Ovary (tissue), 9 donors: ENCODE results near the gene BUB3. TPM values are rescaled to one million over a fixed set of nuclear protein-coding genes. Genes with fewer than 3 reads are reported as not detected.

Experiments
- DNase-seq, 5 donors: peaks; one replicate each; pipeline ENCODE4 v3.0.0-alpha.2; 2019 to 2020
- H3K27ac ChIP-seq, 2 donors: fragments of 200-600 bp; one replicate each; pipeline versions ENCODE4 v1.5.1 to v1.8.0; 2019 to 2022
- H3K27me3 ChIP-seq: fragments of 200-600 bp; one replicate; pipeline ENCODE4 v1.8.0; 2022
- H3K36me3 ChIP-seq: fragments of 200-600 bp; sonication (generic); one replicate; pipeline ENCODE4 v1.5.1; 2019
- H3K4me1 ChIP-seq: one replicate; pipeline ENCODE4 v1.8.1; 2013; ENCODE audit warnings: mild to moderate bottlenecking, moderate library complexity; ENCODE audit not compliant: insufficient read depth
- H3K4me3 ChIP-seq: fragments of 200-600 bp; sonication (generic); one replicate; pipeline ENCODE4 v1.5.1; 2017
- H3K9me3 ChIP-seq, 2 donors: fragments of 200-600 bp in 1 of 2; sonication (generic) in 1 of 2; one replicate each; pipeline versions ENCODE4 v1.5.1 to v1.8.1; 2013 to 2019; ENCODE audit warnings: mild to moderate bottlenecking in 1 of 2, moderate library complexity in 1 of 2
- CTCF ChIP-seq, 3 donors: fragments of 450-650 bp in 2 of 3; fragments of 200-600 bp in 1 of 3; IDR thresholded peaks; one replicate each; pipeline versions ENCODE4 v1.5.1 to v1.8.0; 2016 to 2022; ENCODE audit warnings: antibody characterized with exemption in 3 of 3, mild to moderate bottlenecking in 1 of 3
- EP300 ChIP-seq: sonication (generic); formaldehyde crosslinking; IDR thresholded peaks from one replicate; pipeline ENCODE4 v1.6.1; 2017; ENCODE audit warnings: antibody characterized with exemption
- POLR2A ChIP-seq: fragments of 450-650 bp; IDR thresholded peaks from one replicate; pipeline ENCODE4 v1.6.1; 2017; ENCODE audit warnings: antibody characterized with exemption, mild to moderate bottlenecking, moderate library complexity
- WGBS, 3 donors: extraction: QIAGEN DNeasy Blood & Tissue Kit in 1 of 3; methylation state at CpG; one replicate each; pipeline versions ENCODE4 v1.1.5 to v1.1.7; 2013 to 2017; 5-methylcytosine and 5-hydroxymethylcytosine counted together
- intact Hi-C, 4 donors: fragments of 100-400 bp; cut with DNase I; formaldehyde crosslinking; loops; one replicate each; pipeline versions ENCODE4 v1.11.0 to v1.15.1; 2022 to 2023
- polyA plus RNA-seq, 2 donors: library from polyadenylated mRNA; stranded (reverse); fragments of 200-250 nt in 1 of 2; fragments of 350-450 nt in 1 of 2; fragmentation: Illumina TruSeq in 1 of 2; extraction: RNeasy Lipid Tissue Mini Kit (QIAGEN cat#74804) in 1 of 2; gene quantifications; one replicate each; pipeline ENCODE4 v1.2.3, GENCODE V29; 2013 to 2014
- total RNA-seq, 7 donors: library from RNA; depleted of rRNA in 2 of 7; stranded (reverse); fragments of >200 nt in 2 of 7; fragmentation: NEBNext Ultra II Directional in 3 of 7; extraction: Animal tissue kit (Norgen Biotek cat#: 25700) in 3 of 7; gene quantifications; one replicate each; pipeline versions ENCODE4 v1.1.0 to v1.2.4, GENCODE V29; 2016 to 2023
- donor health status: DM: no; HTN: no; CAD: no; lungs with moderate emphysema.
- donor health status: DM: no; HTN: no; CAD: no.
- donor health status: Bipolar disorder and iron deficiency.
- donor health status: DM: yes; HTN: yes; CAD: no.
- donor health status: DM: no; HTN: no; CAD: no.
- donor health status: DM: yes; HTN: yes; CAD: no.

The BUB3 gene
- total and polyA plus RNA-seq, 9 donors, result 54.8 to 63.1 (median 59.9) TPM

GRCh38 chr10:123156078-123156477 lies 1.9 kb downstream of the BUB3 start:
- intact Hi-C loops, result loop anchor here in 1 of 4 donors (10.0 kb wide), 1 partner anchor 151 kb away; the partner anchor contains the start of genes ACADSB and IKZF5
- peaks cover 6% of the 10 kb centered on the region for H3K4me1 ChIP-seq
- no peak for TF ChIP-seq EP300
- TF ChIP-seq POLR2A, result no peak
- no peak for TF ChIP-seq CTCF (IDR thresholded peaks at IDR 0.05)

GRCh38 chr10:123157210-123157609 lies 3.0 kb downstream of the BUB3 start:
- H3K27ac ChIP-seq, result no peak overlapping the region
- no peak for DNase-seq
- intact Hi-C loops, result loop anchor here in 1 of 4 donors (10.0 kb wide), 1 partner anchor 152 kb away; the partner anchor contains the start of genes ACADSB and IKZF5
- peaks cover 4% of the 10 kb centered on the region for H3K4me1 ChIP-seq
- H3K36me3 ChIP-seq, result no peaks in the 10 kb centered on the region
- no peaks in the 10 kb centered on the region for H3K9me3 ChIP-seq
- 88 to 90% (median 89%) methylated on average over 3 of the region's 3 CpGs for WGBS, 3 donors
- TF ChIP-seq EP300 (no peak), CTCF (IDR thresholded peaks at IDR 0.05) (no peak), POLR2A (no peak)
- H3K4me3 ChIP-seq, result no peak overlapping the region
- H3K27me3 ChIP-seq, result no peaks in the 10 kb centered on the region

More at GRCh38 chr10:123156078-123156477, 1.9 kb downstream of the BUB3 start:
- 91 to 95% (median 92%) methylated on average over 2 of the region's 2 CpGs for WGBS, 3 donors
- Histone ChIP-seq H3K4me3 (no peak overlapping the region), H3K9me3 (no peaks in the 10 kb centered on the region), H3K27me3 (peaks cover under 1% of the 10 kb centered on the region), H3K27ac (no peak overlapping the region), H3K36me3 (no peaks in the 10 kb centered on the region)
- no peak for DNase-seq

- TF ChIP-seq CTCF (IDR thresholded peaks at IDR 0.05) (no peak), EP300 (no peak), POLR2A (no peak)
- DNase-seq, result no peak
- Histone ChIP-seq H3K4me3 (no peak overlapping the region), H3K27me3 (no peaks in the 10 kb centered on the region), H3K27ac (no peak overlapping the region), H3K4me1 (peaks cover 4% of the 10 kb centered on the region), H3K9me3 (no peaks in the 10 kb centered on the region), H3K36me3 (no peaks in the 10 kb centered on the region)
- WGBS, 3 donors, result 84 to 85% (median 84%) methylated on average over 1 of the region's 1 CpG
- intact Hi-C loops, result loop anchor here in 1 of 4 donors (10.0 kb wide), 1 partner anchor 154 kb away; the partner anchor contains the start of genes ACADSB and IKZF5
These were observed 4.5 kb downstream of the BUB3 start for GRCh38 chr10:123158682-123159081.

- no peaks in the 10 kb centered on the region for H3K4me1 ChIP-seq
- 87 to 90% (median 88%) methylated on average over 11 of the region's 11 CpGs for WGBS, 3 donors
- DNase-seq, result no peak
- no peaks in the 10 kb centered on the region for H3K27me3 ChIP-seq
- intact Hi-C loops, result no loop called here
- no peak for TF ChIP-seq EP300
- TF ChIP-seq POLR2A, result no peak
- no peak for TF ChIP-seq CTCF (IDR thresholded peaks at IDR 0.05)
- no peaks in the 10 kb centered on the region for H3K9me3 ChIP-seq
- H3K36me3 ChIP-seq, result no peaks in the 10 kb centered on the region
- no peak overlapping the region for H3K27ac ChIP-seq
- H3K4me3 ChIP-seq, result no peak overlapping the region
These were observed 6.2 kb downstream of the BUB3 start for GRCh38 chr10:123160311-123160980.
